ENCODE measurements around the gene ALG14.

Gene ALG14

DNA sequence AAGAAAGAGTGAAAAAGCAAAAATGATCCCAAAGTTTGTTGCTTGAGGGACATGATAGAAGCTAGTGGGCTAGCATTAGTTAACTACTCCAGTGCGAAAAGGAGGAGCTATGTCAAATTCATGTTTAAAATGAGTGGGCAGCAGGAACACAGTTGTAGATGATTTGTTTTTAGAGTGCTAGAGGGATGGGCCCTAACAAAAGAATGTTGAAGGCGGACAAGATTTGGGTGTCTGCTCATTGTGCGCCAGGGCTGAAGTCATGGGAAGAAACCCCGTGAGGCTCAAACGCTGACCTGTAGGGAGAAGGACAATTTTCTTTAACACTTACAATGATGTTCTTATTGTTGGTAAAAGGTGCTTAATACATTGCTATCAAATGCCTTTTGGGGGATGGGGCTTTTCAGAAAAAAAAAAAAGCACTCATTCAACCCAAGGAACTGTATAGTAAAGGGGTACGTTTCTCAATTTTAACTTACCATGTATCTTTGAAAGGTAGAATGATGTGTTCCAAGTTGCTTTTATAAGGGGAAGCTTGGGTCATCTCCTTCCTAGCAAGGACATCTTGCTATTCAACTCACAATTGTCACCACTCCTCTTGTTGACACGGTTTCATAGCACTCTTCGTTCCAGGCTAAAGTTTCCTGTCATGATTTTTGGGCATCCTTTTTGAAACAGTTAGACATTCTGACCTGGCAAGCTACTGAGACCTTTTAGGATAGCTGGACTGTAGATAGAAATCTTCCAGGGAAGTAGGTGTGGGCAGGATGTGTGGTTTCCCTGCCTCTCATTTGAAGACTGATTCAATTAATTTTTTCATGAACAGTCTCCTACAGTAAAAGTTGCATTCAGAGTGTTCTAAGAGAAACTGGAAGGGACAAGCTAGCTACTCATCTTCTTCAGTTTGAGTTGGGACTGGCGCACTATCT lies 92.8 kb downstream of the ALG14 start:
- ATAC-seq, result no peak

DNA sequence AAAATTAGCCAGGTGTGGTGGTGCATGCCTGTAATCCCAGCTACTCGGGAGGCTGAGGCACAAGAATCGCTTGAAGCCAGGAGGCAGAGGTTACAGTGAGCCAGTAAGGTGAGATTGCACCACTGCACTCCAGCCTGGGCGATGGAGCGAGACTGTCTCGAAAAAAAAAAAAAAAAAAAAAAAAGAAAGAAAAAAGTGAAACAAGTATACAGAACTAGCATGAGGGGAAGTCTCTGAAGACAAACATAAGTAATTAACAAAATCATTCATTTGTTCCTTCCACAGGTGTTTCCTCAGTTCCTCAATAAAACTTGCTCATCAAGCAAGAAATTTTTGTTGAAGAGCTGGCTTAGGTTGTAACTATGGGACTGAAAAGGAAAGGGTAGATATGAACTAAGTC lies 93.6 kb downstream of the ALG14 start:
- no peak for ATAC-seq

DNA sequence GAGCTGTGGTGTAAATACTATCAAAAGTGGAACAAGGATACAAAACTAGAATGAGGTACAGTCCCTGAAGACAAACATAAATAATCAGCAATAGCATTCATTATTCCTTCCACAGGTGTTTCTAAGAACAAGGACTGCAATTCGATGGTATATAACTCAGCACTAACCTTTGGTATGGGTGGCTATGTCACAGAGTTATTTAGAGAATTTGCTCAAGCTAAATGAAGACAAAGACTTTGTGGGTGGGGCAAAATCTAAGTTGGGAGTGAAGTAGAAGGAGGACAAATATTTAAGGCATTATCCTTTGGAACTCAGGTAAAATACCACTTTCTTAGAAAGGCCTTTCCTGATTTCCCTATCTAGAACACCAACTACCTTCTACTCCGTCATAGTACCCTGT lies 94.3 kb downstream of the ALG14 start:
- ATAC-seq, result no peak

DNA sequence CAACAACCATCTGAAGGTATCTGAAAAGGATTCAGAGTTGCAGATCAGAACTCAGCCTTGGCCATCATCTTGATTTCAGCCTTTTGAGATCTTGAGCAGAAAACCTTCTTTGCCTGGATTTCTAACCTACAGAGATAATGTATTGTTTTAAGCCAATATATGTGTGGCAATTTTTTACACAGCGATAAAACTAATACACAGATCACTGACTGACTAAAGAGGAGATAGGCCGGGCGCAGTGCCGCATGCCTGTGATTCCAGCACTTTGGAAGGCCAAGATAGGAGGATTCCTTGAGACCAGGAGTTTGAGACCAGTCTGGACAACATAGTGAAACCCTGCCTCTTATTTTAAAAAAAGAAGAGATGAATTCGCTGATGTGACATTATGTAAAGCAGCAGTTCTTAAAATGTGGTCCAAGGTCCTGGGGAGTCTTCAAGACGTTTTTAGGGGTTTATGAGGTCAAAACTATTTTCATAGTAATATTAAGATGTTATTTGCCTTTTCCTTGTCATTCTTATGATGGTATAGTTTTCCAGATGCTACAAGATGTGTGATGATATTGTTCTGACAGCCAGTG lies 95.7 kb downstream of the ALG14 start:
- no peak for ATAC-seq

DNA sequence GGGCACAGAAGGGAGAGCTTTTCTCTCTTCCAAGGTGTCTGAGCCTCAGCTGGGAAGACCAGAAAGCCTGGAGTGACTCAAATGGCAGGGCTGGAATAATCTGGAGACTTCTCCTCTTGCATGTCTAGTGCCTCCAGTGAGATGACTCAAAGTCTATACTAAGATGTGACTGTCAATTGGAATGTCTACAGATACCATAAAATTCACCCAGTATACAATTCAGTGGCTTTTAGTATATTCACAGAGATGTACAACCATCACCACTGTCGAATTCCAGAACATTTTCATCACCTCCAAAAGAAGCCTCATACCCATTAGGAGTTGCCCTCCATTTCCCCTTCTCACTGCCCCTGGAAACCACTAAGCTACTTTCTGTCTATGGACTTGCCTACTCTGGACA lies 97.9 kb downstream of the ALG14 start:
- no peak for ATAC-seq

DNA sequence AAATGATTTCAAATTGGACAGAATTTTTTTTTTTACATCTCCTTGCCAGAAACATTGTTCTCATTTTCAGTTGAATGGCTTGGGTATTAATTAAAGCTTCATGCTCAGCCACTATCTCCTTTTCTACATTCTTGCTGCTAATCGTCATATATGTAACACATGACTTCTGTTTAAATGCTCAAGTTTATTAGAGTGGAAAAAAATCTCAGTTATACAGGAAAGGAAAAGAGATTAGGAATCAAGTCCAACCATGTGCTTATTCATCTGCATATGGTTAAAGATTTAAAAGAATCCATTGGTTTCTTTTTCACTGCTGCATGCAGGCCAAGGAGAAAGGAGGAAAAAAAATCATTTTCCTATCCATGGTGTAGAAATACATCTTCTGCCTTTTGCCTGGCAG lies 98.5 kb downstream of the ALG14 start:
- ATAC-seq, result no peak

DNA sequence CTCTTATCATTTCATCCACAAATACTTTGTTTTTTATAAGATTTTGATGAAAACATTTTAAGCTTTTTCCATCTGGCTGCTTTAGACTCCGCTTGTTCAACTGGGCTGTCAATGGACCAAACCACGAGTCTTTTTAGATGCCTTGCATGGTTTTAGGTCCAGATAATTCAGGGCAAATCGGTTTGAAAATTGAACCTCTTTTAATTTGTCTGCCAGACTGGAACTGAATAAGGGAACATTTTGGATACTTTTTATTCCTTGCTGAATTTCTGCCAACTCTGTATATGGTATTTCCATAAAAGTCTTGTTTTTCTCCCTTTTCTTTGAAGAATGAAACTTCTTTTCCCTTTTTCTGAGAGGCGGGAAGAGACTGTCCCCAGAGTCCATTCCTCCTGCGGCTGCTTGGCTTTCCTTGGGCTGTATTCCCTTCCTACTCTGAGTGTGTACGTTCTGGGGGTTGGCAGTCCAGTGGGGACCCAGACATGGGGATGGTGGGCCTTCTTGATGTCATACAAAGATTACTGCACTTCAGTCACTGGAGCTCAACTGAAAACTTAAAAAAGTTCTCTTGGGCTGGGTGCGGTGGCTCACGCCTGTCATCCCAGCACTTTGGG lies 99.3 kb downstream of the ALG14 start:
- no peak for ATAC-seq

DNA sequence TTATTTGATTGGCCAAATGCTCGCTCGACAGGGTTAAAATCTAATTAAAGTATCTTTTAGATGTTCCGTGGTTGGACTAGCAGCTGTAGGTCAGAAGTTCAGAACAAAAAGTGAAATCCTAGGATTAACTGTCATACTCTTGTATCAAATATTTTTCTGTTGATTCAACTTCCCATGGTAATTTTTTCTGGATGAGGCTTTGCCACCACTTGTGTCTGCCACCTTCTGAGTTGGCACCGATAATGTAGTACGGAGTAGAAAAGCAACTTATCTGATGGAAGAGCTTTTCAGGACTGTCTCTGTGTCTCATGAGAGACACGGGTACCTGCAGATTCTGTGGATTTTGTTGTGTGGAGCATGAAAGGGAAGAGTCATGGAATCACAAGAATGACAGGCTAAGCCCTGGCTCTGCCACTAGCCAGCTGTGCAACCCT lies 101.2 kb downstream of the ALG14 start:
- no peak for ATAC-seq

DNA sequence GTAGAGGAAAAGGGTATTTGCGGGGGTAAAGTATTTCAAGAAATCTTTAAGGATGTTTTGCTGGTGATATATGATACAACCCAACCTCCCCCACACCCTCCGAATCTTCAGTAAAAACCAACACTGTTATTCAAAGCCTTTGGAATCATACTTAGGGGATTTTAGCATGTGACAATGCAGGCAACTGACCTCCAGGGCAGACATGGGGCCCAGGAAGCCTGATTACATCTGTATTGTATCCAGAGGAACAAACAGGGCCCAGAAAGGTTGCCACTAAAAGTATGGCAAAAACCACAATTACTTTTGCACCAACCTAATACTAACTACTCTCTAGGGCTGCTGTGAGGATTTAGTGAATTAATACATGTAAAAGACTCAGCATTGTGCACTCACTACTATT lies 102.0 kb downstream of the ALG14 start:
- ATAC-seq, result no peak

DNA sequence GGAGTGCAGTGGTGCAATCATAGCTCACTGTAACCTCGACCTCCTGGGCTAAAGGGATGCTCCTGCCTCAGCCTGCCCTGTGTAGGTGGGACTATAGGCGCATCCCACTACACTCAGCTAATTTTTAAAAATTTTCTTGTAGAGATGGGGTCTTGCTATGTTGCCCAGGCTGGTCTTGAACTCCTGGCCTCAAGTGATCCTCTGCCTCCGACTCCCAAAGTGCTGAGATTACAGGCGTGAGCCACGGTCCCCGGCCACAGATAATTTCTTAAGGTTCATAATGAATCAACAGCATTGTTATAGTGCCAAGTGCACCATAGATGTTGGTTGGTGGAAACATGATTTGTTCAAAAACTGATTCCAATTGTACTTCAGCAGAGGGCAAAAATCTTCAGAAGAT lies 103.6 kb downstream of the ALG14 start:
- ATAC-seq, result no peak

DNA sequence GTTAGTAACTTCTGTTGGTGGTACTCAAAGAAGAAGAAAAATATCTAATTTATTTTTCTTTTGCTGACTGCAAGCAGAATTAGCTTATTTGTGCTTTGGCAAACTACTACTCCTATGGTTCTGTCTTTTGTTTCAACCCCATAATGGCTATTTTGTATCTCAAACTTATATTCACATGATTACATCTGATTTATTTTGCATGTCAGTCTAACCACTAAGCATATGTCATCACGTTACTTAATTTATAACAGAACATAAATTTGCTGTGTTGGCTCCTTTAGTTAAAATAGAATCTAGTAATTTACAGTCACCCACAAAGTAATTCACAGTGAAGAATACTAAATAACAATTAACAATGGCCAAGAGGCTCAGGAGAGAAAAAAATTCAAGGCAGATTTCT lies 106.7 kb downstream of the ALG14 start:
- no peak for ATAC-seq

DNA sequence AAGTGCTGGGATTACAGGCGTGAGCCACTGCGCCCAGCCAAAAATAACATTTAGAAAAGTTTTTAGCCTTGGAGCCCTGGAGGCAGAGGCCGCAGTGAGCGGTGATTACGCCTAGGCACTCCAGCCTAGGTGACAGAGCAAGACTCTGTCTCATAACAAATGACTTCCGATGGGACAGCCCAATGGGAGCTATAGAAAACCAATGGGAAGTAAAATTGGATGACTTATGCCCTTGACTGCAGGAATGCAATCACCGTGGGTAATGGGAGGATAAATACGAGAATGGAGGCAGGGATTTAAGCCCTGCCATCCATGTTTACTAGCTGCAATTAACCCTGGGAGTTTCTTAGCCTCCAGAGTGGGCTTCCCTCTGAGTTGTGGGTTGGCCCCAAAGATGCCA lies 108.9 kb downstream of the ALG14 start:
- no peak for ATAC-seq

DNA sequence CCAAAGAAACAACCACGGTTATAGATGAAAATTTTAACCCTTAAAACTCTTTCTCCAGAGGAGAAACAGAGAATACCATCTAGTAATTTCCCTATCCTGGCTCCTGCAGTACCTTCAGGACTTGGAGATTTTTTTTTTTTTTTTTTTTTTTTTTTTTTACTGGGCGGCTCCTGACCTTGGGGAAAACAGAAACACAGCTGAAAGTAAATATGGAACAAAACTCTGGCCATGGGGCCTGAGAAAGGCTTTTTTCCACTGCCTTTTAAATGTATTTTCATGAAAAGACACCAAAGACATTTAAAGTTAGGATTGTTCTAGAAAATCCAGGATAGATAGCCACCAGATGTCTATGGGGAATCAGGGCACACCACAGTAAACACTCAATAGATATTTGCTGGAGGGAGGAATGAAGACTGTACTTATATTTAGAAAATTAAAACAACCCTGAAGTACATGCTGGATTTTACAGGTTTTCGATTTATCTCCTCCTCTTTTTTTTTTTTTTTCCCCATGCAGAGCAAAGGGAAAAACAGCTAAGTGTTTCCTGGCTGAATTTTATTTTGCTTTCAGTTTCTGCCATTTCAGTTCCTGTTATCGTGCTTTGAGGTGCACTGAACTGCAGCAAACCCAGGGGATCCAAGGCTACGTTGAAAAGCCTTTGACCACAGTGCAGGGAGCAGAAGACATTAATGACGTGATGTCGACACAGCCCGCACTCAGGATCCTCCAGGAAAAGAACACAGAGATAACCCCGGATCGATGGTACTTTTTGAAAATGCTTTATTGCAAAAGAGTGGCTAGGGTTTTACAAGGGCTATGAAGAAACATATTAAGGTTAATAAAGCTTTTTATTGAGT lies 110.1 kb downstream of the ALG14 start:
- peak; percentile 64 to 70 for ATAC-seq

DNA sequence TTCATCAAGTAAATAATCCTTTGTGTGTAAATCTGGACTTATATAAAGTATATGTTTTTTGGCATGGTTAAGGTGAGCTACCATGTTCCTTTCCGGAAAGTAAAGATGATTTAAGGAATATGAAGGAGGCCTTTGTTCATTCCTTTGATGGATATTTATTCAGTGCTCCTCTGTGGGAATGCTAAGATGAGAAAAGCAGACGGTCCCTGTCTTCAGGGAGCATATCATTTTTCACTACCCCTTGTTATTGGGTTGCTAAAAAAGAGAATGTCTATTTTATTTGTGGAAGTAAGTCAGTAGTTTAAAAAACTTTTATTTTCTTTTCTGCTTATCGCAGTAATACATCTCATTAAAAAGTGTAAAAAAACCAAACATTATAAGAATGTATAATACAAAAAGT lies 110.8 kb downstream of the ALG14 start:
- ATAC-seq, result no peak

DNA sequence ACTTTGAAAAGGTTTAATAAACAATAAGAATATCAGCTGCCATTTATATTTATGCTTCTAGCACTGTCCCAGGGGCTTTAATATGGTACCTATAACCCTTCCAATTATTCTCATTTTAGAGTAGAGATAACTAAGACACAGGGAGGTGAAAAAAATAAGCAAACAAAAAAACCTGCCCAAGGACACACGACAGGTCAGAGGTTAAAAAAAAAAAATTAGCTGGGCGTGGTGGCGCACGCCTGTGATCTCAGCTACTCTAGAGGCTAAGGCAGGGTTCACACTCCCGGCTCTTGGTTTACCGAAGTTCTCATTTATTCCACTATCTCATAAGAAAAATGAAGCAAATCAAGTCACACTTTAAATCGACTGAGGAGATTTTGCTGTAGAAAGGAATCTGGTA lies 111.2 kb downstream of the ALG14 start:
- no peak for ATAC-seq

DNA sequence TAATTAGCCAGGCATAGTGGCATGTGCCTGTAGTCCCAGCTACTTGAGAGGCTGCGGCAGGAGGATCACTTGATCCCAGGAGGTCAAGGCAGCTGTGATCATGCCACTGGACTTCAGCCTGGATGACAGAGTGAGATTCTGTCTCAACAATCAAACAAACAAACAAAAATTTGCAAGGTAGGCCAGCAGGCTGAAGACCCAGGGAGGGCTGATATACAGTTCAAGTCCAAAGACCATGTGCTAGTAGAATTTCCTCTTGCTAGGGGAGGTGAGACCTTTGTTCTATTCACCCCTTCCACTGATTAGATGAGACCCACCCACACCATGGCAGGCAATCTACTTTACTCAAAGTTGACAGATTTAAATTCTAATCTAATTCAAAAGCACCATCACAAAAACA lies 114.7 kb downstream of the ALG14 start:
- ATAC-seq, result no peak

DNA sequence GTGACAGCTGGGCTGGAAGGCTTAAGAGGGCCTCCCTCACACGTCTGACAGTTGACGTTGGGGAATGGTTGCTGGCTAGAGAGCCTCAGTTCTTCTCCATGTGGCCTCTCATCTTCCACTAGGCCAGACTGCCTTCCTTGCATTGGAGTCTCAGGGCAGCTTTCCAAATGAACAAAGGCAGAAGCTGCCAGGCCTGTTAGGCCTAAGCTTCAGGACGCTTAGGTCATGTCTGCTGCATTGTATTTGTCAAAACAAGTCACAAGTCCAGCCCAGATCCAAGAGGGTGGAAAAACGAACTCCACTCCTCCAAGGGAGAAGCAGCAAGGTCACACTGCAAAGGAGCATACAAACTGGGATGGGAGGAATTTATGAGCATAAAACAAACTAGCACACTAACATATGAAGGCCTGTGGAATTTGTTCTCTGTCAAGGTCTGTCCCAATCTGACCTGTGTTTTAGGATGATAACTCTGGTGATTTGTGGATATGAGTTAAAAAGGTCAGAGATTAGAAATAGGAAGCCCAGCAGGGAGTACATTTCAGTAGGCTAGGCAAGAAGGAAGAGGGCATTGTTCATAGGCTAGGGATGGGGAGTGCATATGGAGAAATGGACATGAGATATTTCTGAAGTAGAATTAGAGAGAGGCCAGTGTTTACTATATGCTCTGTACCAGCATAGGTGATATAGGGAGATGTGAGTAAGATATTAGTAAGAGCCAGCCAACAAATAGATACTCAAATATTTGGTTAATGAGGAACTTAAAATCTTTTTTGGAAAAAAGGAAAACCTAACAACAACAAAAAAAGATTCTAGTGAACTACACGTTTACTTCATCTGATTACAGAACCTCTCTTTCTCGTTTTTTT lies 116.8 kb downstream of the ALG14 start:
- ATAC-seq, result no peak

DNA sequence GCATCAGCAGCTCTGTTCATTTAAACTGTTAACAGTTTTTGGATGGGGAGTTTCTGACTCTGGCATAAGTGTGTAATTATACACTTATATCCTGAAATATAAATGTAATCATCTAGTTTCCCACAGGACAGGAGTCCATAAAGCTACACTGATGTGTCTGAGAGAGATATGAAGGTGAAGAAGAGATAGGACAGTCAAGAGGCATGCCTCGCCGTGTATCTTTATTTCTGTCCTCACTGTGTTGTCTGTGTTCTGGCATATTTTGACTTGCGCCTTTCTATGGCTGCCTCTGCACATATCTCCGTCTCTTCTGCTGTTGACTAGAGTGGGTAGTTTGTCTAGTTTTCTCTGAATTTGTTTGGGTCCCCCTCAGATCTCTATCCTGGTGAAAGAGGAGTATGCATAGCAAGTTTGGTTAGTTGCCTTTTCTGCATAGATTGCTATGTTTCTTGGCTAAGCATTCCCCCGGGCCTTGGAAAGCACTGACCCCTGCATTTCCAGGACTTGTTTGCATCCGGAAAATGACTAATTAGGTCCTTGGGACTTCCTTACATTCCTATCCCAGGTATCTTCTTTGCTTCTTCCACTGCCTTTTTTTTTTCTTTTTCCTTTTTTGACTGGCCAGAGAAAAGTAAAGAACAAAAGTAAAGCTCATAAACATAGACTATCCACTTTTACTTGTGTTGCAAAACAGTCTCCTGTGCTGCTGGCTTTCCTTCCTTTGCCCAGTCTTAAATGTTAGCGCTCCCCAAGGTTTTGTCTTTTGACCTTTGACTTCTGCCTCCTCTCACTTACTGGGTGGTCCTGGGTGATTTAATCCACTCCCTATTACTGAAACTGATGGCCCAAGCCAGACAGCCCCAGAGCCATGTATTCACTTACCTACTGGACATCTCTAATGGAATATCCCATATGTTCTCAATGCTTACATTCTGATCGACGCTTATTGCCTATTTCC lies 118.2 kb downstream of the ALG14 start:
- ATAC-seq, result no peak

DNA sequence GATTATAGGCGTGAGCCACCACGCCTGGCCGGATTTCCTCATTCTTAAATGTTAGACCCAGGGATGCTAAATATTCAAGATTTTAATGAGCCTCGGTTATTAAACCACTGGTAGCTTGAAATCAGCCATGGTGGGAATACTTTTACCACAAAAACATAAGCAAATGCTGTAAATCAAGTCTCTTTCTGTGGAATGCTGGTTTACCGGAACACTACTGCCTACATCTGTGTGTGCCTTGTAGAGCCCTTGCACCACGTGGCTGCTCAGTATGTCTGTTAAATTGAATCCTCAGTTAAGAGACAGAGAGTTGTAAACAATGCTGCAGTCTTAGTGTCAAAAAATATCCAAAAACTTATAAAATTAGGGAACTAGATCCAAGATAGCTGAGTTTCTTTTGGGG lies 119.0 kb downstream of the ALG14 start:
- no peak for ATAC-seq

DNA sequence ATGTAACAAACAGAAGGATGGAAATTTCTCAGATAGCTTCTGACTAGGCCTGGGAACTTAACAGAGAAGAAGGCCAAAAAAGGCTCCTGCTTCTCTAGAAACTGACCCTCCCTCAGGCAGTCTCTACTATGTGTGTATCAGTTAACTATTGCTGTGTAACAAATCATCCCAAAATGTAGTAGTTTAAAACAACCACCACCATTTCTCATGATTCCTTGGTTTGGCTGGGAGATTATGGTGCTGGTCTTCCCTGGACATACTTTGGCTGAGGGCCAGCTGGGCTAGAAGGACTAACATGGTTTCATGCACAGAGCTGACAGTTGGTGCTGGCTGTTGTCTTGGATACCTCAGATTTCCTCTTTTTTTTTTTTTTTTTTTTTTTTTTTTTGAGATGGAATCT lies 119.6 kb downstream of the ALG14 start:
- ATAC-seq, result no peak

DNA sequence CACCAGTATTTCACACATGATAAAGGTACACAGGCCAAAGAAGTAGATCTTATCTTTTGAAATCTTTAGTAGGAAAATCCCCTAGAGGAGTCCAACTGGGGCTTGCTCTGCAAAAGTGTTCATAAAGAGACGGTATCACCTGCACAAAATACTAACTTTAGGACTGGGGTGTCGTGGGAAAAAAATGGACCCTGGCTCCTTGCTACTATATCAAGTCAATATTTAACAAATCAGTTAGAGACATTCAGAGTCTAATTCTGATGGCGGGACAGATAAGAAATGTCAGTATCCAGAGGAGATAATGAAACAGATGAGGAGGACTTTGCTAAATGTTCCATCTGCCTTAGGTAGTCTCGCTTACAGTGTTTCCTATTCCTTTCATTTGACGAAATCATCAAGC lies 120.2 kb downstream of the ALG14 start:
- ATAC-seq, result no peak
